GM12892 (cell line): ENCODE data around the gene SOX13.

Source experiments
- POLR2A ChIP-seq: IDR thresholded peaks from 2 replicates; pipeline ENCODE4 v1.6.1; 2011; ENCODE audit warnings: low read depth, low read length, control low read depth
- POLR2AphosphoS5 ChIP-seq: IDR thresholded peaks from 2 replicates; pipeline ENCODE4 v1.6.1; 2011; ENCODE audit warnings: low read depth, low read length, control low read depth
- TAF1 ChIP-seq: IDR thresholded peaks from 2 replicates; pipeline ENCODE4 v1.6.1; 2011; ENCODE audit warnings: low read depth, mild to moderate bottlenecking, control low read depth, low read length, borderline replicate concordance

GRCh38 chr1:204102739-204103430 is 30.0 kb downstream of the SOX13 start:
- TF ChIP-seq TAF1, result no peak
- TF ChIP-seq POLR2AphosphoS5, result no peak
- TF ChIP-seq POLR2A, result no peak
